ENCODE data around the gene P3H3. TPM values are rescaled to one million over a fixed set of nuclear protein-coding genes. Genes with fewer than 3 reads are reported as not detected.

The P3H3 gene
- total RNA-seq, 1 donor from 2014 or later, result 37.3 TPM

DNA sequence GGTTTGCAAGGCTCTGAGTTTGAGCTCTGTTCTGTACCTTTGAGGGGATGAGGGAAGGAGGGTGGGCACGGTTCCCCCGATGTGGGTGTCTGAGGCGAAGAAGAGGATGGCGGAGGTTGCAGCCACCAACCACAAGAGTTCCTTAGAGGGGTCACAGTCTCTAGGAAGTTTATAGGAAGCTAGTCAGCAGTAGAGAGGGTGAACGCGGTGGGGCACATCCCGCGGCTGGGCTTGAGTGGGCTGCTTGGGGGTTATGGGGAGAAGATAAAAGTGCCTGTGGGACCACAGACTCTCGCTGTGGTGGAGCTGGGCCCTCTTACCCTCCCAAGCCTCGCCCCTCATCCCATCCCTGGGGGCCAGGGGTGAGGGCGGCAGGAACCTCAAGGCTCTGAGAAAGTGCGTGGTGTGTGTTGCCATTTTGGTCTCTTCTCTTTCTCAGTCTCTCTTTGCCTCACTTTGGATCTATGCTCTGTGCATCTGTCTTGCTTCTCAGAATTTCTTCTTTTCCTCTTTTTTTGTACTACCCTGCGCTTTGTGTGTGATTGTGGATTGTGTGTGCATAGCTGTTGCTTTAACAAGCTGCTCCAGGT lies 36.2 kb upstream of the P3H3 start:
- DNase-seq (ENCODE audit: extremely low spot score in 2 of 2), result no peak
- Histone ChIP-seq H3K36me3 (no peaks in the 10 kb centered on the region), H3K27me3 (no peaks in the 10 kb centered on the region), H3K27ac (no peak overlapping the region), H3K4me1 (peaks cover 10% of the 10 kb centered on the region), H3K4me3 (peak overlapping the region; percentile 13 to 18), H3K9me3 (no peaks in the 10 kb centered on the region)
- intact Hi-C loops (cut with DNase I), result no loop called here
- TF ChIP-seq POLR2AphosphoS5 (IDR thresholded peaks at IDR 0.05; ENCODE audit: insufficient read depth in 1 of 2, low read depth in 1 of 2) (no peak), POLR2A (IDR thresholded peaks at IDR 0.05) (no peak)
- TF ChIP-seq, protein P1, sequence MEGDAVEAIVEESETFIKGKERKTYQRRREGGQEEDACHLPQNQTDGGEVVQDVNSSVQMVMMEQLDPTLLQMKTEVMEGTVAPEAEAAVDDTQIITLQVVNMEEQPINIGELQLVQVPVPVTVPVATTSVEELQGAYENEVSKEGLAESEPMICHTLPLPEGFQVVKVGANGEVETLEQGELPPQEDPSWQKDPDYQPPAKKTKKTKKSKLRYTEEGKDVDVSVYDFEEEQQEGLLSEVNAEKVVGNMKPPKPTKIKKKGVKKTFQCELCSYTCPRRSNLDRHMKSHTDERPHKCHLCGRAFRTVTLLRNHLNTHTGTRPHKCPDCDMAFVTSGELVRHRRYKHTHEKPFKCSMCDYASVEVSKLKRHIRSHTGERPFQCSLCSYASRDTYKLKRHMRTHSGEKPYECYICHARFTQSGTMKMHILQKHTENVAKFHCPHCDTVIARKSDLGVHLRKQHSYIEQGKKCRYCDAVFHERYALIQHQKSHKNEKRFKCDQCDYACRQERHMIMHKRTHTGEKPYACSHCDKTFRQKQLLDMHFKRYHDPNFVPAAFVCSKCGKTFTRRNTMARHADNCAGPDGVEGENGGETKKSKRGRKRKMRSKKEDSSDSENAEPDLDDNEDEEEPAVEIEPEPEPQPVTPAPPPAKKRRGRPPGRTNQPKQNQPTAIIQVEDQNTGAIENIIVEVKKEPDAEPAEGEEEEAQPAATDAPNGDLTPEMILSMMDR (IDR thresholded peaks at IDR 0.05), result no peak

DNA sequence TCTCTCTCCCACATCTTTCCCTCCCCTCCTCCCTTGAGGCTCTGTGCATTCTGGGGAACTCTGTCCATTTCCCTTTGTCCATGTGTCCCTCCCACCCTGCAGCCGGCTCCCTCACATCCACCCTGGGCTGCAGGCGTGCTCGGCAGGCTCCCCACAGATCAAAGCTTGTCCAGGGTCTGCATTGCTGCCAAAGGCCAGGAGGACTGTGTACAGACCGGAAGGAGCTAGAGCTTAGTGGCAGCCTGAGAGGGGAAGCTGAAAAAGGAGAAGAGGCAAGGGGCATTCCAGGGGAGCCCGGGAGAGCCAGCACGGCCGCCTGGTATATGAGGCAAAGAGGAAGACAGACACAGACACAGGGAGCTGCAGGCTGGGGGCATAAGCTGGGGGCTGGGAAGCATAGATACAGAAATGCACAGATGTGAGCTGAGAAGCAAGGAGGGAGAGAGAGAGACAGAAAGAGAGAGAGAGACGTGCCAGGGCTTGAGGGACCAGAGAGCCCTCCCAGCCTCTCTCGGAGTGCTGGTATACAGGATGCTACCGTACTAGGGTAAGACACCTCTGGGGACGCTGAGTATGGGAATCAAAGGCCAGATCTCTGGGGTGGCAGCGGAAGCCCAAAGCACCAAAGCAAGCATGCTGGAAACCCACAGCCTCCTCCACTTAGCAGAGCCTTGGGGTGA lies 35.5 kb upstream of the P3H3 start:
- intact Hi-C loops (cut with DNase I), result no loop called here
- Histone ChIP-seq H3K9me3 (no peaks in the 10 kb centered on the region), H3K27me3 (no peaks in the 10 kb centered on the region), H3K36me3 (no peaks in the 10 kb centered on the region), H3K4me3 (peak overlapping the region; percentile 16 to 18), H3K27ac (no peak overlapping the region), H3K4me1 (peaks cover 10% of the 10 kb centered on the region)
- TF ChIP-seq, protein P1 (IDR thresholded peaks at IDR 0.05), result no peak
- TF ChIP-seq POLR2AphosphoS5 (IDR thresholded peaks at IDR 0.05; ENCODE audit: insufficient read depth in 1 of 2, low read depth in 1 of 2) (no peak), POLR2A (IDR thresholded peaks at IDR 0.05) (no peak)
- DNase-seq (ENCODE audit: extremely low spot score in 2 of 2), result no peak

DNA sequence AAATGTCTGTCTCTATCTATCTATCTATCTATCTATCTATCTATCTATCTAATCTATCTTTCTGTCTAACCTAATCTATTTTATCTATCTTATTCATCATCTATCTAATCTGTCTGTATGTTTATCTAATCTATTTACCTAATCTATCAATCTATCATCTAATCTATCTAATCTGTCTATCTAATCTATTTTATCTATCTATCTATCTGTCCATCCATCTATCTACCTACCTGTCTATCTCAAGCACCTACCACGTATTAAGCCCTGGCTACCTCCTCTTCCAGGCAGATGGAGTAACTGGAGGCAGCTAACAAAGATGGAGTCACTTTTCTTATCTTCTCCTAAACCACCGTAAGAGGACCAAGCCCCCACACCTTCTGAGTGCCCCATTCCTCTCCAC lies 33.1 kb upstream of the P3H3 start:
- no peaks in the 10 kb centered on the region for H3K27me3 ChIP-seq
- peaks cover 10% of the 10 kb centered on the region for H3K4me1 ChIP-seq
- H3K4me3 ChIP-seq, result no peak overlapping the region
- intact Hi-C loops (cut with DNase I), result no loop called here
- H3K36me3 ChIP-seq, result no peaks in the 10 kb centered on the region
- DNase-seq (ENCODE audit: extremely low spot score in 2 of 2), result no peak
- H3K9me3 ChIP-seq, result no peaks in the 10 kb centered on the region
- H3K27ac ChIP-seq, result no peak overlapping the region
- TF ChIP-seq POLR2A (IDR thresholded peaks at IDR 0.05) (no peak), POLR2AphosphoS5 (IDR thresholded peaks at IDR 0.05; ENCODE audit: insufficient read depth in 1 of 2, low read depth in 1 of 2) (no peak)
- TF ChIP-seq, protein P1 (IDR thresholded peaks at IDR 0.05), result no peak

DNA sequence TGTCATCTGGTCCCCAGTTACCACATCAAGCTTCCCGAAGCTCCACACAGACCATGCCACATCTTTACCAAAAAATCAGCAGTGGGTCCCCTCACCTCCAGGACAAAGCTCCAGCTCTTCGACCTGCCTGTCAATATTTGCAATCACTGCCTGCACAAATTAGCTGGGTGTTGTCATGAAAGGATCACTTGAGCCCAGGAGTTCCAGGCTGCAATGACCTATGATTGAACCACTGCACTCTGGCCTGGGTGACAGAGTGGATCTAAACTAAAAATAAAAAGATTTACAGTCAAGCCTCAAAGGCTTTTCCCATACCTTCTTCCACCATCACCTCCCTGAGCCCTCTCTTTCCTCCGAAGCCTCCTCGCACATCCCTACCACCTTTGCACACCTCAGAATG lies 31.6 kb upstream of the P3H3 start:
- H3K27ac ChIP-seq, result no peak overlapping the region
- no peaks in the 10 kb centered on the region for H3K9me3 ChIP-seq
- H3K4me3 ChIP-seq, result no peak overlapping the region
- H3K36me3 ChIP-seq, result no peaks in the 10 kb centered on the region
- no peaks in the 10 kb centered on the region for H3K27me3 ChIP-seq
- TF ChIP-seq, protein P1 (IDR thresholded peaks at IDR 0.05), result no peak
- TF ChIP-seq POLR2A (IDR thresholded peaks at IDR 0.05) (no peak), POLR2AphosphoS5 (IDR thresholded peaks at IDR 0.05; ENCODE audit: insufficient read depth in 1 of 2, low read depth in 1 of 2) (no peak)
- H3K4me1 ChIP-seq, result peaks cover 10% of the 10 kb centered on the region
- DNase-seq (ENCODE audit: extremely low spot score in 2 of 2), result no peak
- intact Hi-C loops (cut with DNase I), result no loop called here

DNA sequence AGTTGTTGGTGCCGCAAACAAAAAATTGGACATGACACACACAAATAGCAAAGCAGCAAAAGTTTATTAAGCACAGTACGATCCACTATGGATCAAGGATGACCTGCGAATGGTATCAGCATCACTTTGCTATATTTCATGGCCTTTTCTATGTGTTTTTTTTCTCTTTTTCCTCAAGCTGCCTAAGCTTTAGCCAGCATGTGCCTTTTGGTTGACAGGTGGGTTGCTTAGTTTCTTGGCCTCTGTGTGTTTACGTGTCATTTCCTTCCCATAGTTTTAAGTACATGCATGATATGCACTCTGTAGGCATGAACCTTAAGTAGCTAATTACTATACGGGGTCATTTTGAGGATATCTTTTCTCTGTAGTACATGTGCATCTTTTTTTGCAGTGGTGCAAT lies 29.1 kb upstream of the P3H3 start:
- H3K36me3 ChIP-seq, result no peaks in the 10 kb centered on the region
- no peaks in the 10 kb centered on the region for H3K4me1 ChIP-seq
- H3K27me3 ChIP-seq, result no peaks in the 10 kb centered on the region
- DNase-seq (ENCODE audit: extremely low spot score in 2 of 2), result no peak
- H3K27ac ChIP-seq, result no peak overlapping the region
- TF ChIP-seq, protein P1 (IDR thresholded peaks at IDR 0.05), result no peak
- no peak for TF ChIP-seq POLR2AphosphoS5 (IDR thresholded peaks at IDR 0.05; ENCODE audit: insufficient read depth in 1 of 2, low read depth in 1 of 2)
- no peak for TF ChIP-seq POLR2A (IDR thresholded peaks at IDR 0.05)
- intact Hi-C loops (cut with DNase I), result no loop called here
- no peaks in the 10 kb centered on the region for H3K9me3 ChIP-seq
- no peak overlapping the region for H3K4me3 ChIP-seq
